GM12801 (cell line): ENCODE results near the gene FCRL6.

ENCODE experiments used
- CTCF ChIP-seq: IDR thresholded peaks from one replicate; pipeline ENCODE4 v1.5.1; 2011; ENCODE audit warnings: control low read depth; ENCODE audit not compliant: insufficient read length; ENCODE audit errors: extremely low read depth

FCRL6 gene

GRCh38 chr1:159821171-159821867 lies 19.2 kb downstream of the FCRL6 start:
- TF ChIP-seq CTCF, result no peak

- TF ChIP-seq CTCF, result no peak
Measured at GRCh38 chr1:159823406-159823805, 21.2 kb downstream of the FCRL6 start.

GRCh38 chr1:159825564-159825963 lies 23.4 kb downstream of the FCRL6 start:
- TF ChIP-seq CTCF, result no peak

GRCh38 chr1:159826441-159827101 lies 24.4 kb downstream of the FCRL6 start, which contains the start of gene SLAMF8:
Gene SLAMF8 (plus strand): TSS chr1:159826873. CDS start chr1:159826899, 26 bp downstream.
- no peak for TF ChIP-seq CTCF

GRCh38 chr1:159827102-159827490 lies 24.9 kb downstream of the FCRL6 start:
- TF ChIP-seq CTCF, result no peak

GRCh38 chr1:159827549-159827948 lies 25.4 kb downstream of the FCRL6 start:
- TF ChIP-seq CTCF, result no peak

GRCh38 chr1:159828176-159828575 lies 26.0 kb downstream of the FCRL6 start:
- TF ChIP-seq CTCF, result no peak
